GM18508 (cell line): ENCODE measurements around the gene PARD3B.
A peak's percentile ranks its signal among the peaks of the same experiment; 100 is the strongest.

ENCODE experiments used
- ATAC-seq: cut with Tn5 transposase; IDR thresholded peaks from one replicate; pipeline ENCODE4 v1.9.1; 2021; ENCODE audit warnings: moderate number of reproducible peaks; ENCODE audit not compliant: insufficient read depth, unreplicated experiment

Gene PARD3B

GRCh38 chr2:205280596-205281236, 735.4 kb downstream of the PARD3B start:
- ATAC-seq: no peak

- ATAC-seq: no peak
Measured at GRCh38 chr2:205283736-205284270, 738.5 kb downstream of the PARD3B start.

GRCh38 chr2:205284334-205284733, 739.1 kb downstream of the PARD3B start:
- ATAC-seq: no peak

- no peak for ATAC-seq
Measured at GRCh38 chr2:205287316-205287715, 742.0 kb downstream of the PARD3B start.

GRCh38 chr2:205288686-205289085, 743.4 kb downstream of the PARD3B start:
- no peak for ATAC-seq

- ATAC-seq: no peak
Measured at GRCh38 chr2:205290299-205290698, 745.0 kb downstream of the PARD3B start.

GRCh38 chr2:205292665-205293295, 747.5 kb downstream of the PARD3B start:
- no peak for ATAC-seq

- no peak for ATAC-seq
Measured at GRCh38 chr2:205293559-205293958, 748.3 kb downstream of the PARD3B start.

GRCh38 chr2:205296959-205297358, 751.7 kb downstream of the PARD3B start:
- no peak for ATAC-seq

GRCh38 chr2:205297368-205297767, 752.1 kb downstream of the PARD3B start:
- ATAC-seq: no peak

GRCh38 chr2:205297846-205298245, 752.6 kb downstream of the PARD3B start:
- no peak for ATAC-seq

- ATAC-seq: no peak
Measured at GRCh38 chr2:205311201-205311600, 765.9 kb downstream of the PARD3B start.

GRCh38 chr2:205321231-205321630, 776.0 kb downstream of the PARD3B start:
- ATAC-seq: no peak

- no peak for ATAC-seq
Measured at GRCh38 chr2:205323929-205324328, 778.7 kb downstream of the PARD3B start.

- peak; percentile 83 for ATAC-seq
Measured at GRCh38 chr2:205324355-205324754, 779.1 kb downstream of the PARD3B start.

- no peak for ATAC-seq
Measured at GRCh38 chr2:205333351-205333750, 788.1 kb downstream of the PARD3B start.

GRCh38 chr2:205337274-205337673, 792.0 kb downstream of the PARD3B start:
- no peak for ATAC-seq

- no peak for ATAC-seq
Measured at GRCh38 chr2:205338156-205338555, 792.9 kb downstream of the PARD3B start.

- ATAC-seq: no peak
Measured at GRCh38 chr2:205343103-205343502, 797.8 kb downstream of the PARD3B start.

GRCh38 chr2:205346649-205347048, 801.4 kb downstream of the PARD3B start:
- ATAC-seq: no peak

- ATAC-seq: no peak
Measured at GRCh38 chr2:205347899-205348298, 802.6 kb downstream of the PARD3B start.

- ATAC-seq: no peak
Measured at GRCh38 chr2:205352094-205352493, 806.8 kb downstream of the PARD3B start.
